ENCODE results near the gene DYSF.

DYSF gene

GRCh38 chr2:71534201-71534600 is 80.8 kb downstream of the DYSF start:
- no peak for DNase-seq

DNA sequence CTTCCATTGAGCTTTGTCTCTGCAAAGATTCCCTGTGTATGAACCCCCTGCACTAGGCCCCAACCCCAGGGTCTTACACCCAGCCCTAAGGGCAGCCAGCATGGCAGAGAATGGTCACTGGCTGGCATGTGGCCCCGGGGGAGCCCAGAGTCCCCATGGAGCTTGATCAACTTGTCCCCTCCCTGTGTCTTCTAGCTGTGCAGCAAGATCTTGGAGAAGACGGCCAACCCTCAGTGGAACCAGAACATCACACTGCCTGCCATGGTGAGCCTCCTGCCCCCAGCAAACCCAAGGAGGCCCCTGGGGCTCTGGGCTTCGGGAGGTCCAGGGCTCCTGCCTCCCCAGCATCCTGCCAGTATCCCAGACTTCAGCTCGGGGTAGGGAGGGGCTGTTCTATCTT is 81.5 kb downstream of the DYSF start:
- DNase-seq = no peak

- DNase-seq = no peak
These were observed 82.2 kb downstream of the DYSF start for GRCh38 chr2:71535526-71535925.

DNA sequence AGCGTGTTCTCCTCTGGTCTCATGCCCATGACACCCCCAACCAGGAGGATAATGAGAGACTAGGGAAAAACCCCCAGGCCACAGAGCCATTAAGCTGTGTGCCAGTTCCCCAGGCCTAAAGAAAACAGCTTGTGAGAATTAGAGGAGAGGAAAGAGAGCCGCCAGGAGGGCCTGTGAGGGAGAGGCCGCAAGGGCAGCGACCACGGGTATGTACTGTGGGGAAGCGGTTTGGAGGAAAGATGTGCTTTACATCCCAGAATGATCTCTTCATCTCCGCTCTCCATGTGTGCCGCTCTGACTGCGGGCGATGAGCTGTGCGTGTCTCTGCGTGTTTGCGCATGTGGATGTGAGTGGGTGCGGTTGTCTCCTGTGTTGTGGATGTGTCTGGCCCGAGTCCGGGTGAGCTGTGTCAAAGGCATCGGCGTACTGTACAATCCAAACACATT is 82.9 kb downstream of the DYSF start:
- DNase-seq = no peak

DNA sequence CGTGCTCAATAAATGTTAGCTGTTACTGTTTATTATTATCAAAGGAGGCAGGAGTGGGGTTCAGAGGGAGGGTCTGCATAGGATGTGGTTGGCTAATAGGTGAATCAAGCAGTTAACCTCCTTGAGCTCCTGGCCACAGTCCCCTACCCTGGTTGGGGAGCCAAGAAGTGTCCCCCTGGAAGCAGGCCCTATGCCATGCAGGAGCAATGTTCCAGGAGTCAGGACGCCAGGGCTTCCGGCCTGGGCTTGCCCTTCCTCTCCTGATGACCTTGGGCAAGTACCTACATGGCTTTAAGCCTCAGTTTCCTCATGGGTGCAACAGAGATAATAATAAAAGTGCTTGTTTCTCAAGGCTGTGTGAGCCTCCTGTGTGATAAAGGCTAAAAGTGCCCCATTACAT is 84.9 kb downstream of the DYSF start:
- no peak for DNase-seq

- no peak for DNase-seq
These were observed 85.4 kb downstream of the DYSF start for GRCh38 chr2:71538656-71539265.

GRCh38 chr2:71540818-71541217 is 87.5 kb downstream of the DYSF start:
- DNase-seq = no peak

GRCh38 chr2:71544919-71545571 is 91.7 kb downstream of the DYSF start:
- DNase-seq = no peak

DNA sequence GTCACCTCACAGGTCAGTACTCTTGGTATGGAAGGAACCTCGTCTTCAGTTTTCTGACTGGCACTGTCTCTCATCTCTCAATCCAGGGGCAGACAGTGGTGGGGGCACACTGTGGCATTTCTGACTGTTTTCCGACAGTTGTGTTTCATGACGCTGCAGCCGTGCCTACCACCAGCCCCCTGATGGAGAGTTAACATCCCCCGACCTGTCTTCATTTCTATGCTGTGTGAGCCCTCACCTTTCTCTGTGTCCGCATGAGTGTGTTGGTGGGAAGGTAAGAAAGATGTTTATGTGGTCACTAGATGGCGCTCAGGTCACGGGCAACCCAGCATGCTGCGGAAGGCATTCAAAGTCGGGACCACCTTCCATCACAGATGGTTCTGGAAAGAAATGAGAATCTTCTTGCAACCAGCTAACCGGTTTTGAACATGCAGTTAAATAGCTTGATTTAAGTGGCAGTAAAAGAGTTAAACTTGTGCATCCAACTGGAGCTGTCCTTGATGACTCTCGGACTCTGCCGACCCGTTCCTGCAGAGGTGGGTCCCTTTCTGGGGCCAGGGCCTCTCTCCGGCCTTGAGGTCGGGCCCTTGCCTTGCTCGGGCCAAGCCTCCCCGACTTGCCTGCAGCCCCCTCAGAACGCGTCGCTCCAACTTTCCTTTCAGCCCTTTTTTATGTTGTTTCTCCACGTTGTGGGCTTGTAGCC is 92.4 kb downstream of the DYSF start:
- peak; percentile 58 for DNase-seq

GRCh38 chr2:71546275-71546638 is 92.9 kb downstream of the DYSF start:
- no peak for DNase-seq

DNA sequence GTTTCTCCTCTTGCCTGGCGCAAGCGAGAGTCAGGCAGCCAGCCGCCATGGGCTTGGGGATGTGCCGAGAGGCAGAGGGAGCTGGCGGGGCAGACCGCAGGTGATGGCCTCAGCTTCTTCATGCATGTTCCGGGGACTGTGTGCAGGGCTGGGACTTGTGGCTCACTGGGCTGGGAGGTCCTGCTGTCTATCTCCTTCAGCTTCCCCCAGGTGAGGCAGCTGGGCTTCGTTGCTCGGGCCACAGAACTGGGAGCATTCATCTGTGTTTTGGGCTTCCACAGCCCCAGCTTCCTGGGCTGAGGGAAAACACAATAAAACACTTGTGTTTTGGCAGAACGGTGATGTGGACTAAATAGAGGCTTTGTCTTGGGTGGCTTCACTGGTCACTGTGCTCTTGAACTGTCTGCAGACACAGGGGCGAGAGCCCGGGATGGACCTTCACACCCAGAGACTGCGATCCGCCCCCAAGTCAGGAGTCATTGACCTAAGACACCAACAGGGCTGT is 93.5 kb downstream of the DYSF start:
- DNase-seq = no peak

DNA sequence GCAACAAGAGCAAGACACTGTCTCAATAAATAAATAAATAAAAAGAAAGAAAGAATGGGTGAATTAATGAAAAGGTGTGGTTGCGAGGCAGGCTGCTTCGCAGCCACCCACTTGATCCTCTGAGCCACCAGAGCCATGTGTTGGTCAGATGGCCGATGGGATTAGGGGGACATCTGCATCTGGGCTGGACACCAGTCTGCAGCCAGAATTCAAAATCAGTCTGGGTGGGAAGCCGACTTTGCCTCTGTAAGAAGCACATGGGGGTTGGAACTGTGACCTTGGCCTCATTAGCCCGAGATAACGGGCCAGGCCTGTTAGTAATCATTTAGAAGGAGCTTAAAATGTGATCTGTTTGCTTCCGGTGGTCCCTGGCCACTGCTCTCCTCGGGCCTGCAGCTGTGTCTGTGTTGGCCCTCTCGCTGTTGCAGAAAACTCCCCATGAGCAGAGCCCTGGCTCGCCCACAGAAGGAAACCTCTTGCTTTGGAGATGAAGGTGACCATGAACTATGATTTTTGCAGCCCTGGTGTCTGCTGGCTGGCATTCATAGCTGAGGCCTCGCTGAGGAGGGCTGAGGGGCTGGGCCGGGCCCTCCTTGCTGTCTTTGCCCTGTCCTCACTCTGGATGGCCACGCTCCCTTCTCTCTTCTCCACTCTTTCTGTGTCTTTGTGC is 94.4 kb downstream of the DYSF start:
- no peak for DNase-seq

DNA sequence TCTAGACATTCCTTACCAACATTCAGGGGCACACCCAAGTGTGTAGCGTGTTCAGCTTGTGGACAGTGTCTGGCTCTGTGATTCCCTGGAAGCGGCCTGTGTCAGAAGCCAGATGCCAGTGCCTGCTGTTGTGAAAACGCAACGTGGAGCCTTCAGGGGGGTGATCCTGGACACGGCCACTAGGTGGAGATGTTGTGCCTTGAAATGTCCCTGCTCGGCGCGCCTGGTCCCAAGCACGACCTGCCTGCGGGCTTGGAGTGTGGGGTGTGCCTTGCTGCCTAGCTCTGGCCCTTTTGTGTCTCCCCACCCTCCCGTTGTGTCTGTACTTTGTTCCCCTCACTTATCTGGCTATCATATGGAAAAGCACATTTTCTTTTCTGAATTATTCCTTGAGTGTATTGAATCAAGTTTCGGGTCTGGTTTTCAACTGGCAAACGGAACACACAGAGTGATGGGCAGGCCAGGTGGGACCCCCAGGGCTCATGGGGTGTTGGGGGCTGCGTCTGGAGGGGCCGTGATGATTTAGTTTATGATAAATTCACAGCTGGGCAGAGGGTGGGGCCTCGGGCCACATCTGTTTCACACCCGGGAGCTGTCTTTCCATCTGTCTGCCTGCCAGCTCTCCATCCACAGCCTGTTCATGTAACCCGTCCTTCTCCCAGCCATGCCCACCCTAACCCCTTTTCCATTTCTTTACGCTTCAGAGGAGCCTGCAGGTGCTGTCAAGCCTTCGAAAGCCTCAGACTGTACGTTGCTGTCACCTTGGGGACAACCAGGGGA is 95.5 kb downstream of the DYSF start:
- peak; percentile 17 for DNase-seq

DNA sequence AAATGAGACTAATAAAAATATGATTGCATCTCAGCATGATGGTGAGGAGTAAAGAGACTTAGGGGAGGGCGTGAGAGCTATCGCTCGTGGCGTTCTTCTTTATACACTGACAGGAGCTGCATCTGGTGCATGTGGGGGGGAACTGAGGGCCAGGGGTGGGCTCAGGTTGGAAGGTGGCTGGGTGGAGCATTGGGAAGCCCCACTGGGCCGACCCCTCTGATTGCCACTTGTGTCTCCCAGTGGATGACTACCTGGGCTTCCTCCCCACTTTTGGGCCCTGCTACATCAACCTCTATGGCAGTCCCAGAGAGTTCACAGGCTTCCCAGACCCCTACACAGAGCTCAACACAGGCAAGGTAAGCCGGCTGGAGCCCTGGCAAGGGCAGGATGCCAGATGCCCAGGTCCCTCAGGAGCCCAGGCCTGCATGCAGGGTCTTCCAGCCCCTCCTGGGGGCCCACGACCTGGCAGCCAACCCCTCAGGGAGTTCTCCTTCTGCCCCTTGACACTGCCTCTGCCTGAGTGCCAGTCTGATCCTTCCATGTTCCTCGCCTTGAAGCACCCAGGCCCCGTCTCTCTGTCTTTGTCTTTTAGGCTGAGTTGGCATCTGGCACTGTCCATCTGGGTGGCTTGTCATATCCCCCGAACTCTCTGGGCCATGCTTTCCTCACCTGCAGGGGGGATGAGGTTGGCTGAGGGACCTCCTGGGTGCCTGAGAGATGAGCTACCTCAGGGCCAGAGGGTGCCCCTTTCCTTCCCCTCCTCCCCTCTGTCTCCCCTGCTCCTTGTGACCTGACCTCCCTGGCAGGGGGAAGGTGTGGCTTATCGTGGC is 97.7 kb downstream of the DYSF start:
- no peak for DNase-seq

GRCh38 chr2:71551631-71551915 is 98.2 kb downstream of the DYSF start:
- DNase-seq = no peak

DNA sequence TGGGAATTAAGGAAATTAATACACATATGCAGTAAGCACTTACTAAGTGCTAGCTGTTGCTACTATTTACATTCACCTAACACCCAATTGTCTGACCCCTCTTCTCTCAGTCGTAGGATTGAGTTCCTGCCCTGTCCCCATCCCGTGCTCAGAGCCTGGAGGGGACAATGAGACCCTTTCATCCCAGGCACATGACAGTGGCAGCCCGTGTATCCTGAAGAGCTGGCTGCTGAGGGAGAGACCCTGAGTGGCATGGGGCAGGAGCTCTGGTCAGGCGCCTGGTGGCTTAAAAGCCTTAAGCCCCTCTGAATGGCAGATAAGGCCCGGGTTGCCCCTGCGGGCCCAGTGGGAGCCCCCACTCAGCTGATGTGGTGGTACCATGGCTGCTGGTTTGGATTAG is 99.0 kb downstream of the DYSF start:
- DNase-seq = no peak

GRCh38 chr2:71552861-71553301 is 99.5 kb downstream of the DYSF start:
- DNase-seq = no peak

GRCh38 chr2:71554028-71554705 is 100.8 kb downstream of the DYSF start:
- DNase-seq = no peak

DNA sequence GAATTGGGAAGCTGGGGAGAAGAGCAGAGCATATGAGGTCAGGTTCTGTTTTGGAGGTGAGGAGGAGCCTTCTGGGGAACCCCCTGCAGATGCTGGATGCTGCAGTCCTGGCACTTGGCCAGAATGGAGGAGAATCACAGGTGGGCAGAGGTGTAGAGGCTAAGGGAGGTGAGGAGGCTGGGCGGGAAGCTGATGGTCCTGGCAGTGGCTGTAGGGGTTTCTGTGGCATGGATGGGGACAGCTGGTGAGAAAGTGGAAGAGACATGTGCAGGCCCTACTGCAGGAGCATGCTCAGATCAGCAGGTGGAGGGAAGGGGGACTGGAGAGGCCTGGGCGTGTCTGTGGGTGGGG is 101.3 kb downstream of the DYSF start:
- DNase-seq = no peak

DNA sequence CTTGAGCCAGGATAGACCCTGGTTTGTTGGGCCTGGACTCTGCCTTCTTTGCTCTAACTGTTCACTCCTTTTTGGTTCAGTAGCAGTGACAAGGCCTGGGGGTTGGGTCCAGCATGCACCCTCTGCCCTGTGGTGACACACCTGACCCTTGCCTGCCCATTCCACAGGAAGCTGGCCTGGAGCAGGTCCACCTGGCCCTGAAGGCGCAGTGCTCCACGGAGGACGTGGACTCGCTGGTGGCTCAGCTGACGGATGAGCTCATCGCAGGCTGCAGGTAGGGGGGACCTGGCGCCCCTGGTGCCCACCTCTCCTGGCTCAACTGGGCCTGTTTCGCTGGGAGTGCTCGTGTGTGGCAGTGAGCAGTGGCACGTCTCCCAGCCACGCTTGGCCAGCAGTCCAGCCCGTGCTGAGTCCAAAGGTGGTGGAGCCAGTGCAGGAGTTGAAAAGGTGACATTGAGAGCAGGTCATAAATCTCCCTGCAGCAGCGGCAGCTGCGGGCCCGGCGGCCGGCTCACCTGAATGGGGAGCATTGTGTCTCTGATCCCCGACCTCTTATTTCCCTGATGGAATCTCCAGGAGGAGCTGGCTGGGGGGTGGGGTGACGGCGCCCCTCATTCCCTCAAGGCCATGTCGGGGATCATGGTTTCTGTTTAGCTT is 102.6 kb downstream of the DYSF start:
- no peak for DNase-seq

- DNase-seq = no peak
These were observed 103.4 kb downstream of the DYSF start for GRCh38 chr2:71556692-71557250.
